ENCODE measurements around the gene TPX2. TPM values are rescaled to one million over a fixed set of nuclear protein-coding genes. Genes with fewer than 3 reads are reported as not detected.

TPX2 gene, protein sequence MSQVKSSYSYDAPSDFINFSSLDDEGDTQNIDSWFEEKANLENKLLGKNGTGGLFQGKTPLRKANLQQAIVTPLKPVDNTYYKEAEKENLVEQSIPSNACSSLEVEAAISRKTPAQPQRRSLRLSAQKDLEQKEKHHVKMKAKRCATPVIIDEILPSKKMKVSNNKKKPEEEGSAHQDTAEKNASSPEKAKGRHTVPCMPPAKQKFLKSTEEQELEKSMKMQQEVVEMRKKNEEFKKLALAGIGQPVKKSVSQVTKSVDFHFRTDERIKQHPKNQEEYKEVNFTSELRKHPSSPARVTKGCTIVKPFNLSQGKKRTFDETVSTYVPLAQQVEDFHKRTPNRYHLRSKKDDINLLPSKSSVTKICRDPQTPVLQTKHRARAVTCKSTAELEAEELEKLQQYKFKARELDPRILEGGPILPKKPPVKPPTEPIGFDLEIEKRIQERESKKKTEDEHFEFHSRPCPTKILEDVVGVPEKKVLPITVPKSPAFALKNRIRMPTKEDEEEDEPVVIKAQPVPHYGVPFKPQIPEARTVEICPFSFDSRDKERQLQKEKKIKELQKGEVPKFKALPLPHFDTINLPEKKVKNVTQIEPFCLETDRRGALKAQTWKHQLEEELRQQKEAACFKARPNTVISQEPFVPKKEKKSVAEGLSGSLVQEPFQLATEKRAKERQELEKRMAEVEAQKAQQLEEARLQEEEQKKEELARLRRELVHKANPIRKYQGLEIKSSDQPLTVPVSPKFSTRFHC
- 20.9 TPM for polyA plus RNA-seq (2013, experiment 1 of 2)
- polyA plus RNA-seq (2013, experiment 2 of 2): 21.1 TPM

DNA sequence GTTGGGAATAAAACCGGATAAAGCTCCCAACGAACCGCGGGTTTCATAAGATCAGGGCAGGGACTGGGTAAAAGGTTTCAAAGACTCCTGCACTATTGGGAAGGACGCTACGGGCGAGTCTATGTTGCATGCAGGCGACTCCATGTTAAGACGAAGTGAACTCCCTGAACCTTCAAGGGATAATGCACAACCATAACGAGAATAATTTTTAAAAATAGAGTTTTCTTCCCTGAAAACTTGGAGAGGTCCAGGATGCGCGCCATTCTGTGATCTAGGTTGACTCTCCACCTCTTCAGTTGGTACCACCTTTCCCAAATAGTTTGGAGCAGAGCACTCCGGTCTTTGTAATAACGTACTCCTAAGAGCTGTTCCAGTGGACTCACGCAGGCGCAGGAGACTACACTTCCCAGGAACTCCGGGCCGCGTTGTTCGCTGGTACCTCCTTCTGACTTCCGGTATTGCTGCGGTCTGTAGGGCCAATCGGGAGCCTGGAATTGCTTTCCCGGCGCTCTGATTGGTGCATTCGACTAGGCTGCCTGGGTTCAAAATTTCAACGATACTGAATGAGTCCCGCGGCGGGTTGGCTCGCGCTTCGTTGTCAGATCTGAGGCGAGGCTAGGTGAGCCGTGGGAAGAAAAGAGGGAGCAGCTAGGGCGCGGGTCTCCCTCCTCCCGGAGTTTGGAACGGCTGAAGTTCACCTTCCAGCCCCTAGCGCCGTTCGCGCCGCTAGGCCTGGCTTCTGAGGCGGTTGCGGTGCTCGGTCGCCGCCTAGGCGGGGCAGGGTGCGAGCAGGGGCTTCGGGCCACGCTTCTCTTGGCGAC, at the start of gene TPX2:
TSS of gene TPX2 (plus strand) at position 562 of the 821 bp plus-strand sequence. CDS start 18,187 bp downstream, outside the sequence.
- Histone ChIP-seq H3K4me1 (ENCODE audit: control insufficient read depth, insufficient read depth, low read depth, low read length) (peaks cover 3% of the 10 kb centered on the region), H2BK15ac (ENCODE audit: low read depth, poor library complexity, severe bottlenecking) (peak within 1 kb of the TSS; percentile 39), H2AK5ac (ENCODE audit: low read length, severe bottlenecking) (peak within 1 kb of the TSS; percentile 44), H3K14ac (ENCODE audit: low read length in 2 of 2) (peak within 1 kb of the TSS in 1 of 2 experiments; percentile 66), H3K27me3 (ENCODE audit: control insufficient read depth in 1 of 2, insufficient read depth in 1 of 2, low read length in 2 of 2) (no peaks in the 10 kb centered on the region), H2BK12ac (ENCODE audit: low read length in 2 of 2) (no peak within 1 kb of the TSS), H3K23ac (ENCODE audit: low read length in 2 of 2) (no peak within 1 kb of the TSS), H2BK120ac (ENCODE audit: low read depth, low read length) (peak within 1 kb of the TSS; percentile 58), H3K36me3 (ENCODE audit: control insufficient read depth in 1 of 2, insufficient read depth in 2 of 2, low read depth in 1 of 2, low read length in 2 of 2) (no peaks in the 10 kb centered on the region), H3K9me3 (ENCODE audit: control insufficient read depth, low read length) (no peaks in the 10 kb centered on the region), H3K4ac (ENCODE audit: low read depth in 1 of 2, low read length in 2 of 2) (peak within 1 kb of the TSS; percentile 62 to 82), H3K9ac (ENCODE audit: low read length) (peak within 1 kb of the TSS; percentile 97), H3K4me2 (ENCODE audit: low read length, poor library complexity, severe bottlenecking) (peak within 1 kb of the TSS; percentile 77), H3K4me3 (ENCODE audit: insufficient read depth in 1 of 2, low read depth in 1 of 2, low read length in 2 of 2) (peak within 1 kb of the TSS; percentile 89 to 96), H3K79me1 (replicated peaks; ENCODE audit: low read length, poor library complexity, severe bottlenecking) (peaks cover 13% of the 10 kb centered on the region), H2BK5ac (ENCODE audit: low read depth, low read length, poor library complexity, severe bottlenecking) (peak within 1 kb of the TSS; percentile 57), H4K91ac (ENCODE audit: low read length) (peak within 1 kb of the TSS; percentile 9), H3K27ac (ENCODE audit: low read length, poor library complexity, severe bottlenecking) (peak within 1 kb of the TSS; percentile 85), H3K18ac (ENCODE audit: low read depth in 1 of 2, low read length in 2 of 2) (peak within 1 kb of the TSS; percentile 58 to 89), H4K8ac (ENCODE audit: low read length) (peak within 1 kb of the TSS; percentile 86), H2AFZ (ENCODE audit: low read depth, low read length) (peak within 1 kb of the TSS; percentile 100)
- peak; percentile 99 for DNase-seq
- WGBS: under 1% methylated on average over 54 of the region's 54 CpGs

GRCh38 chr20:31690124-31690666, 48.9 kb upstream of the TPX2 start:
- Histone ChIP-seq H3K4ac (ENCODE audit: low read depth in 1 of 2, low read length in 2 of 2) (no peak overlapping the region), H2BK12ac (ENCODE audit: low read length in 2 of 2) (no peak overlapping the region), H2AK5ac (ENCODE audit: low read length, severe bottlenecking) (no peak overlapping the region), H3K9me3 (ENCODE audit: control insufficient read depth, low read length) (no peaks in the 10 kb centered on the region), H2BK120ac (ENCODE audit: low read depth, low read length) (no peak overlapping the region), H4K8ac (ENCODE audit: low read length) (no peak overlapping the region), H2BK15ac (ENCODE audit: low read depth, poor library complexity, severe bottlenecking) (no peak overlapping the region), H2BK5ac (ENCODE audit: low read depth, low read length, poor library complexity, severe bottlenecking) (no peak overlapping the region), H3K9ac (ENCODE audit: low read length) (peak overlapping the region; percentile 18), H3K79me1 (replicated peaks; ENCODE audit: low read length, poor library complexity, severe bottlenecking) (no peaks in the 10 kb centered on the region), H4K91ac (ENCODE audit: low read length) (no peak overlapping the region), H3K4me3 (ENCODE audit: insufficient read depth in 1 of 2, low read depth in 1 of 2, low read length in 2 of 2) (no peak overlapping the region), H3K27me3 (ENCODE audit: control insufficient read depth in 1 of 2, insufficient read depth in 1 of 2, low read length in 2 of 2) (no peaks in the 10 kb centered on the region), H3K14ac (ENCODE audit: low read length in 2 of 2) (no peak overlapping the region), H3K18ac (ENCODE audit: low read depth in 1 of 2, low read length in 2 of 2) (no peak overlapping the region), H3K4me1 (ENCODE audit: control insufficient read depth, insufficient read depth, low read depth, low read length) (peaks cover 29% of the 10 kb centered on the region), H3K4me2 (ENCODE audit: low read length, poor library complexity, severe bottlenecking) (no peak overlapping the region), H2AFZ (ENCODE audit: low read depth, low read length) (no peak overlapping the region), H3K27ac (ENCODE audit: low read length, poor library complexity, severe bottlenecking) (peak overlapping the region; percentile 62), H3K23ac (ENCODE audit: low read length in 2 of 2) (no peak overlapping the region), H3K36me3 (ENCODE audit: control insufficient read depth in 1 of 2, insufficient read depth in 2 of 2, low read depth in 1 of 2, low read length in 2 of 2) (peaks cover 42 to 82% of the 10 kb centered on the region in 2 experiments)
- WGBS: 83% methylated on average over 3 of the region's 3 CpGs
- no peak for DNase-seq

GRCh38 chr20:31691646-31692275, 47.3 kb upstream of the TPX2 start:
- no peaks in the 10 kb centered on the region for H3K27me3 ChIP-seq (ENCODE audit: control insufficient read depth in 1 of 2, insufficient read depth in 1 of 2, low read length in 2 of 2)
- no peak overlapping the region for H2BK5ac ChIP-seq (ENCODE audit: low read depth, low read length, poor library complexity, severe bottlenecking)
- no peak overlapping the region for H2BK120ac ChIP-seq (ENCODE audit: low read depth, low read length)
- no peak for DNase-seq
- H4K91ac ChIP-seq (ENCODE audit: low read length): no peak overlapping the region
- H3K36me3 ChIP-seq (ENCODE audit: control insufficient read depth in 1 of 2, insufficient read depth in 2 of 2, low read depth in 1 of 2, low read length in 2 of 2): peaks cover 53 to 80% of the 10 kb centered on the region in 2 experiments
- peak overlapping the region; percentile 72 for H3K27ac ChIP-seq (ENCODE audit: low read length, poor library complexity, severe bottlenecking)
- WGBS: 75% methylated on average over 1 of the region's 1 CpG
- H3K14ac ChIP-seq (ENCODE audit: low read length in 2 of 2): no peak overlapping the region
- H3K4me2 ChIP-seq (ENCODE audit: low read length, poor library complexity, severe bottlenecking): no peak overlapping the region
- H2BK12ac ChIP-seq (ENCODE audit: low read length in 2 of 2): peak overlapping the region in 1 of 2 experiments; percentile 29
- peaks cover 36% of the 10 kb centered on the region for H3K4me1 ChIP-seq (ENCODE audit: control insufficient read depth, insufficient read depth, low read depth, low read length)
- H3K23ac ChIP-seq (ENCODE audit: low read length in 2 of 2): peak overlapping the region in 1 of 2 experiments; percentile 75
- peak overlapping the region; percentile 36 for H3K9ac ChIP-seq (ENCODE audit: low read length)
- peak overlapping the region in 1 of 2 experiments; percentile 9 for H3K4ac ChIP-seq (ENCODE audit: low read depth in 1 of 2, low read length in 2 of 2)
- no peak overlapping the region for H4K8ac ChIP-seq (ENCODE audit: low read length)
- no peak overlapping the region for H2BK15ac ChIP-seq (ENCODE audit: low read depth, poor library complexity, severe bottlenecking)
- no peak overlapping the region for H3K4me3 ChIP-seq (ENCODE audit: insufficient read depth in 1 of 2, low read depth in 1 of 2, low read length in 2 of 2)
- H3K79me1 ChIP-seq (replicated peaks; ENCODE audit: low read length, poor library complexity, severe bottlenecking): no peaks in the 10 kb centered on the region
- peak overlapping the region; percentile 33 for H2AK5ac ChIP-seq (ENCODE audit: low read length, severe bottlenecking)
- H3K9me3 ChIP-seq (ENCODE audit: control insufficient read depth, low read length): no peaks in the 10 kb centered on the region
- H3K18ac ChIP-seq (ENCODE audit: low read depth in 1 of 2, low read length in 2 of 2): peak overlapping the region in 1 of 2 experiments; percentile 4
- no peak overlapping the region for H2AFZ ChIP-seq (ENCODE audit: low read depth, low read length)

Data from mesenchymal stem cell (in vitro differentiated cells and primary cell).